HUES48 (cell line): Measurements from ENCODE around the gene SORCS3.

Experiments
- H3K27ac ChIP-seq: one replicate; pipeline ENCODE4 v1.7.0; 2013; ENCODE audit warnings: low read depth, low read length, inconsistent platforms
- H3K27me3 ChIP-seq: 2 replicates; pipeline ENCODE4 v1.6.1; 2013; ENCODE audit warnings: mild to moderate bottlenecking, low read length; ENCODE audit not compliant: control insufficient read depth, insufficient read depth
- H3K36me3 ChIP-seq: 2 replicates; pipeline ENCODE4 v1.6.1; 2013; ENCODE audit warnings: low read length; ENCODE audit not compliant: control insufficient read depth, insufficient read depth
- H3K4me1 ChIP-seq: 2 replicates; pipeline ENCODE4 v1.6.1; 2013; ENCODE audit warnings: mild to moderate bottlenecking, low read length; ENCODE audit not compliant: control insufficient read depth, insufficient read depth
- H3K4me3 ChIP-seq: 2 replicates; pipeline ENCODE4 v1.5.1; 2013; ENCODE audit warnings: mild to moderate bottlenecking, low read depth, low read length
- H3K9ac ChIP-seq: 2 replicates; pipeline ENCODE4 v1.6.1; 2013; ENCODE audit warnings: mild to moderate bottlenecking, low read depth, low read length, moderate library complexity
- H3K9me3 ChIP-seq: 2 replicates; pipeline ENCODE4 v1.6.1; 2013; ENCODE audit warnings: low read length; ENCODE audit not compliant: control insufficient read depth, insufficient read depth

SORCS3 gene

GRCh38 chr10:105096316-105096715 is 455.2 kb downstream of the SORCS3 start:
- no peaks in the 10 kb centered on the region for H3K4me1 ChIP-seq
- no peak overlapping the region for H3K4me3 ChIP-seq
- H3K27ac ChIP-seq: no peak overlapping the region
- no peaks in the 10 kb centered on the region for H3K27me3 ChIP-seq
- H3K9ac ChIP-seq: no peak overlapping the region
- no peaks in the 10 kb centered on the region for H3K36me3 ChIP-seq
- no peaks in the 10 kb centered on the region for H3K9me3 ChIP-seq

GRCh38 chr10:105102977-105103376 is 461.9 kb downstream of the SORCS3 start:
- Histone ChIP-seq H3K4me1 (peaks cover 28% of the 10 kb centered on the region), H3K36me3 (no peaks in the 10 kb centered on the region), H3K27me3 (no peaks in the 10 kb centered on the region), H3K9ac (no peak overlapping the region), H3K27ac (no peak overlapping the region), H3K9me3 (no peaks in the 10 kb centered on the region), H3K4me3 (no peak overlapping the region)

- Histone ChIP-seq H3K9me3 (no peaks in the 10 kb centered on the region), H3K27ac (no peak overlapping the region), H3K27me3 (no peaks in the 10 kb centered on the region)
These were observed 463.2 kb downstream of the SORCS3 start for GRCh38 chr10:105104297-105104696.

GRCh38 chr10:105109164-105109563 is 468.1 kb downstream of the SORCS3 start:
- Histone ChIP-seq H3K27ac (no peak overlapping the region), H3K4me1 (peaks cover 28% of the 10 kb centered on the region), H3K9ac (no peak overlapping the region), H3K36me3 (no peaks in the 10 kb centered on the region), H3K9me3 (no peaks in the 10 kb centered on the region), H3K27me3 (no peaks in the 10 kb centered on the region), H3K4me3 (no peak overlapping the region)

More at GRCh38 chr10:105104297-105104696, 463.2 kb downstream of the SORCS3 start:
- Histone ChIP-seq H3K4me3 (no peak overlapping the region), H3K4me1 (peaks cover 28% of the 10 kb centered on the region), H3K36me3 (no peaks in the 10 kb centered on the region), H3K9ac (no peak overlapping the region)

GRCh38 chr10:105112862-105113261 is 471.8 kb downstream of the SORCS3 start:
- H3K36me3 ChIP-seq: no peaks in the 10 kb centered on the region
- no peak overlapping the region for H3K27ac ChIP-seq
- no peak overlapping the region for H3K9ac ChIP-seq
- peaks cover 19% of the 10 kb centered on the region; the same call in 1 of the 2 replicates for H3K4me1 ChIP-seq
- no peaks in the 10 kb centered on the region for H3K27me3 ChIP-seq
- H3K4me3 ChIP-seq: no peak overlapping the region
- H3K9me3 ChIP-seq: no peaks in the 10 kb centered on the region

- no peak overlapping the region for H3K9ac ChIP-seq
- H3K27ac ChIP-seq: no peak overlapping the region
- H3K9me3 ChIP-seq: peaks cover 3% of the 10 kb centered on the region; the same call in 1 of the 2 replicates
- H3K4me3 ChIP-seq: no peak overlapping the region
- H3K27me3 ChIP-seq: no peaks in the 10 kb centered on the region
- no peaks in the 10 kb centered on the region for H3K36me3 ChIP-seq
- peaks cover 19% of the 10 kb centered on the region; the same call in 1 of the 2 replicates for H3K4me1 ChIP-seq
These were observed 472.6 kb downstream of the SORCS3 start for GRCh38 chr10:105113666-105114065.

GRCh38 chr10:105121743-105122142 is 480.7 kb downstream of the SORCS3 start:
- H3K27me3 ChIP-seq: no peaks in the 10 kb centered on the region

GRCh38 chr10:105128111-105128510 is 487.0 kb downstream of the SORCS3 start:
- H3K4me3 ChIP-seq: no peak overlapping the region
- no peaks in the 10 kb centered on the region for H3K9me3 ChIP-seq
- H3K36me3 ChIP-seq: no peaks in the 10 kb centered on the region
- H3K27me3 ChIP-seq: no peaks in the 10 kb centered on the region
- no peak overlapping the region for H3K9ac ChIP-seq
- H3K27ac ChIP-seq: no peak overlapping the region
- H3K4me1 ChIP-seq: no peaks in the 10 kb centered on the region

More at GRCh38 chr10:105121743-105122142, 480.7 kb downstream of the SORCS3 start:
- Histone ChIP-seq H3K9ac (no peak overlapping the region), H3K27ac (no peak overlapping the region), H3K36me3 (no peaks in the 10 kb centered on the region), H3K9me3 (peaks cover 11% of the 10 kb centered on the region), H3K4me1 (no peaks in the 10 kb centered on the region), H3K4me3 (no peak overlapping the region)

GRCh38 chr10:105138358-105138757 is 497.3 kb downstream of the SORCS3 start:
- Histone ChIP-seq H3K36me3 (no peaks in the 10 kb centered on the region), H3K4me3 (no peak overlapping the region), H3K9ac (no peak overlapping the region)

GRCh38 chr10:105139363-105139896 is 498.3 kb downstream of the SORCS3 start:
- no peaks in the 10 kb centered on the region for H3K27me3 ChIP-seq
- H3K9me3 ChIP-seq: no peaks in the 10 kb centered on the region
- H3K4me1 ChIP-seq: no peaks in the 10 kb centered on the region
- no peak overlapping the region for H3K9ac ChIP-seq
- H3K36me3 ChIP-seq: no peaks in the 10 kb centered on the region
- H3K4me3 ChIP-seq: no peak overlapping the region
- H3K27ac ChIP-seq: no peak overlapping the region

More at GRCh38 chr10:105138358-105138757, 497.3 kb downstream of the SORCS3 start:
- H3K27ac ChIP-seq: no peak overlapping the region
- H3K4me1 ChIP-seq: no peaks in the 10 kb centered on the region
- H3K9me3 ChIP-seq: no peaks in the 10 kb centered on the region
- H3K27me3 ChIP-seq: no peaks in the 10 kb centered on the region

- no peak overlapping the region for H3K9ac ChIP-seq
- H3K27me3 ChIP-seq: no peaks in the 10 kb centered on the region
- no peaks in the 10 kb centered on the region for H3K9me3 ChIP-seq
- no peaks in the 10 kb centered on the region for H3K36me3 ChIP-seq
- H3K27ac ChIP-seq: no peak overlapping the region
- no peak overlapping the region for H3K4me3 ChIP-seq
- no peaks in the 10 kb centered on the region for H3K4me1 ChIP-seq
These were observed 499.5 kb downstream of the SORCS3 start for GRCh38 chr10:105140600-105140999.
